ENCODE data around the gene ATP6V1E1.
"Not testable (repeated sequence)": the region's sequence is repeated elsewhere in the genome, so short reads cannot be mapped to it uniquely, and the experiment has no call there.

ATP6V1E1 gene

DNA sequence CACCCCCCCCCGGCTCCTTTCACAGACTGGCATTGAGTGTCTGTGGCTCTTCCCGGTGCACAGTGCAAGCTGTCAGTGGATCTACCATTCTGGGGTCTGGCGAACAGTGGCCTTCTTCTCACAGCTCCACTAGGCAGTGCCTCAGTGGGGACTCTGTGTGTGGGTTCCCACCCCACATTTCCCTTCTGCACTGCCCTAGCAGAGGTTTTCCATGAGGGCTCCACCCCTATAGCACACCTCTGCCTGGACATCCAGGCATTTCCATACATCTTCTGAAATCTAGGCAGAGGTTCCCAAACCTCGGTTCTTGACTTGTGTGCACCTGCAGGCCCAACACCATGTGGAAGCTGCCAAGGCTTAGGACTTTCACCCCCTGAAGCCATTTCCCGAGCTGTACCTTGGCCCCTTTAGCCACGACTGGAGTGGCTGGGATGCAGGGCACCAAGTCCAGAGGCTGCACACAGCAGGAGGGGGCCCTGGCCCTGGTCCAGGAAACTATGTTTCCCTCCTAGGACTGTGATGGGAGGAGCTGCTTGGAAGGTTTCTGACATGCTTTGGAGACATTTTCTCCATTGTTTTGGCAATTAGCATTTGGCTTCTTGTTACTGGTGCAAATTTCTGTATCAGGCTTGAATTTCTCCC, 36.0 kb upstream of the ATP6V1E1 start:
- TF ChIP-seq, protein P1, sequence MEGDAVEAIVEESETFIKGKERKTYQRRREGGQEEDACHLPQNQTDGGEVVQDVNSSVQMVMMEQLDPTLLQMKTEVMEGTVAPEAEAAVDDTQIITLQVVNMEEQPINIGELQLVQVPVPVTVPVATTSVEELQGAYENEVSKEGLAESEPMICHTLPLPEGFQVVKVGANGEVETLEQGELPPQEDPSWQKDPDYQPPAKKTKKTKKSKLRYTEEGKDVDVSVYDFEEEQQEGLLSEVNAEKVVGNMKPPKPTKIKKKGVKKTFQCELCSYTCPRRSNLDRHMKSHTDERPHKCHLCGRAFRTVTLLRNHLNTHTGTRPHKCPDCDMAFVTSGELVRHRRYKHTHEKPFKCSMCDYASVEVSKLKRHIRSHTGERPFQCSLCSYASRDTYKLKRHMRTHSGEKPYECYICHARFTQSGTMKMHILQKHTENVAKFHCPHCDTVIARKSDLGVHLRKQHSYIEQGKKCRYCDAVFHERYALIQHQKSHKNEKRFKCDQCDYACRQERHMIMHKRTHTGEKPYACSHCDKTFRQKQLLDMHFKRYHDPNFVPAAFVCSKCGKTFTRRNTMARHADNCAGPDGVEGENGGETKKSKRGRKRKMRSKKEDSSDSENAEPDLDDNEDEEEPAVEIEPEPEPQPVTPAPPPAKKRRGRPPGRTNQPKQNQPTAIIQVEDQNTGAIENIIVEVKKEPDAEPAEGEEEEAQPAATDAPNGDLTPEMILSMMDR (conservative IDR thresholded peaks at IDR 0.05): no peak
- H3K27ac ChIP-seq: no peak overlapping the region

DNA sequence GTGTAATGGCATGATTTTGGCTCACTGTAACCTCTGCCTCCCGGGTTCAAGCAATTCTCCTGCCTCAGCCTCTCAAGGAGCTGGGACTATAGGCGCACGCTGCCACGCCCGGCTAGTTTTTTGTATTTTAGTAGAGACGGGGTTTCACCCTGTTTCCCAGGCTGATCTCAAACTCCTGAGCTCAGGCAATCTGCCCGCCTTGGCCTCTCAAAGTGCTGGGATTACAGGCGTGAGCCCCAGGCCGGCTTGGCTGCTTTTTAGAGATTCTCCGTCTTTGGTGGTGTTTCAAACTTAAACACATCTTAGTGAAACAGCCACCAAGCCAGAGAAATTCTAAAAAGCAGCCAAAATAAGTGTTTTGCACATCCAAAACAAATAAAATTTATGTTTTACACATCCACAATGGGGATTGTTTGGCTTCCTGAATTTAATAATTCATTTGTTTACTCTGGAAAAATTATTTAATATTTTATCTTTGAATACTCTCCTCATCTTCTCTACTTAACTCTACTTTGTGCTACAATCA, 28.4 kb upstream of the ATP6V1E1 start:
- TF ChIP-seq, protein P1 (conservative IDR thresholded peaks at IDR 0.05): no peak
- H3K27ac ChIP-seq: peak overlapping the region; percentile 96

DNA sequence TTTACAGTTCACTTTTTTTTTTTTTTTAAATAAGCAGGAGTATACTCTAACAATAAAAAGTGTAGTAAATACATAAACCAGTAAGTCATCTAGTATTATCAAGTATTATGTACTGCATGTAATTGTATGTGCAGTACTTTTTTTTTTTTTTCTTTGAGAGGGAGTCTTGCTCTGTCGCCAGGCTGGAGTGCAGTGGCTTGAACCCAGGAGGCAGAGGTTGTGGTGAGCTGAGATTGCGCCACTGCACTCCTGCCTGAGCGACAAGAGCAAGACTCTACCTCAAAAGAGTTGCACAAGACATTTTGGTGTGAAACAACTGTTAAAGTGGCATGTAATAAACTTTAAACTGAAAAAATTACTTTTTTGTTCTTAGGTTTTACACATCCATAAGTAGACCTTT, 26.7 kb upstream of the ATP6V1E1 start:
- H3K27ac ChIP-seq: peak overlapping the region; percentile 96
- TF ChIP-seq, protein P1 (conservative IDR thresholded peaks at IDR 0.05): no peak

DNA sequence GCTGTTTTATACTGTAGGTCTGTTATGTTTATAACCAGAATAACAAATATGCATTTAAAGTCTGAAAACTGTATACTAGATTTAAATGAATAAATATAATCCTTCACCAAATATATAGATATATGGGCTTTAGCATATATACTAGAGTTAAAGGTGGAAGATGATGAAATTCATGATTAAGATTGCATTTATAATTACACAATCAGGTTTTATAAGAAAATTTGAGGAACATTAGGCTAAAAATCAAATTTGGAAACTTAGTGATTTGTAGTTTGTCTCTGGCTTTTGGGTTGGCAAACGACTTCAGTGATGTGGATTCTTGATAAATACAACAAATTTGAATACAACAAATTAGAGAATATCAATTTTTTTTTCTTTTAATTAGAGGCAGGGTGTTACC, 20.0 kb upstream of the ATP6V1E1 start:
- peak overlapping the region; percentile 82 for H3K27ac ChIP-seq
- TF ChIP-seq, protein P1 (conservative IDR thresholded peaks at IDR 0.05): no peak

DNA sequence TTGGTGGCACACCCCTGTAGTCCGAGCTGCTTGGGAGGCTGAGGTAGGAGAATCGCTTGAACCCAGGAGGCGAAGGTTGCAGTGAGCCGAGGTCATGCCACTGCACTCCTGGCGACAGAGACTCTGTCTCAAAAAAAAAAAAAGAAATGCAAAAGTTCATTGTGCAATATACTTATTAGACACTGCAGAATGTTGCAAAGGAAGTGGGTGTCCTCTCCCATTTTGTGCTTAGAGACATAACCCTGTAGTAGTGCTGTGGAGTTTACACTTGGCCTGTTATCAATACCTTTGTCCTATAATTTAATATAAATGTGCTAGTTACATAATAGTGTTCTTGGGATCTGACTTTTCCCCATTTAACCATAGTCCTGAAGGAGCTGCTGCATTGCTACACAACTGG, 19.4 kb upstream of the ATP6V1E1 start:
- TF ChIP-seq, protein P1 (conservative IDR thresholded peaks at IDR 0.05): no peak
- peak overlapping the region; percentile 82 for H3K27ac ChIP-seq

DNA sequence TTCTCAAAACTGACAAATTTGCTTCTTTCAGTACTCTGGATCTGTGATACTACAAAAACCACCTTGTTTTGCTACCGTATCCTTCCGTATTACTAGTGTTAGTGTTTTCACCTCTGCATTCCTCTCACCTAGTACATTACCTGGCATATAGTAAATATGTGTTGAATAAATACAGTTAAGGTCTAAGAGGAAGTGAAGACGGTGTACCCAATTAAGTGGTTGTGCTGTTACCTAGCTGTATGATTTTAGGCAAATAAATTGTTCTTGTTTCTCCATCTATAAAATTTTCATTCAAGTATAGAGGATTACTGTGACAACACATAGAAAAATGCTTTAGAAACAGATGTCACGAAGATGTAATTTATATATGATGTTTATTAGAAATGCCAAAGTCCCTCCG, 18.9 kb upstream of the ATP6V1E1 start:
- peak overlapping the region; percentile 82 for H3K27ac ChIP-seq
- TF ChIP-seq, protein P1 (conservative IDR thresholded peaks at IDR 0.05): no peak

DNA sequence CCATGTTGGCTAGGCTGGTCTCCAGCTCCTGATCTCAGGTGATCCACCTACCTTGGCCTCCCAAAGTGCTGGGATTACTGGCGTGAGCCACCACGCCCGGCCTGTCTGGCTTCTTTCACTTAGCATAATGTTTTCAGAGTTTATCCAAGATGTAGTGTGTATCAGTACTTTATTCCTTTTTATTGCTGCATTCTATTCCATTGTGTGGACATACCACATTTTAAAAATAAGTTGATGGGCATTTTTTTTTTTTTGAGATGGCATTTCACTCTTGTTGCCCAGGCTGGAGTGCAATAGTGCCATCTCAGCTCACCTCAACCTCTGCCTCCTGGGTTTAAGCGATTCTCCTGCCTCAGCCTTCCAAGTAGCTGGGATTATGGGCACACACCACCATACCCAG, 13.8 kb upstream of the ATP6V1E1 start:
- not testable (repeated sequence) for H3K27ac ChIP-seq

DNA sequence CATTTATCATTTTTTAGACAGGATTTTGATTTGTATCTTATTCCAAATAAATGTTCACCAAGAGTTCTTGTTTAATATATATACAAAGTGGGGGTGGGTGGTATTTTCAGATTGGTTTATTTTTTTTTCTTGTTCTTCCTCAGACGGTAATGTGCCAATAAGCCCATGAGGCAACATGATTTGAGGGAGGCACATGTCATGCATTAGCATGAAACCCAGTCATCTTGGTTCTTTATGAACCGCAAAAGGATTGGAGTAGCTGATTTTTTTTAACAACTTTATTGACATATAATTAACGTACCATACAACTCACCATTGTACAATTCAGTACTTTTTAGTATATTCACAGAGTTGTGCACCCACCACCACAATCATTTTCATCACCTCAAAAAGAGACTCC, 12.7 kb upstream of the ATP6V1E1 start:
- peak overlapping the region; percentile 100 for H3K27ac ChIP-seq
- TF ChIP-seq, protein P1 (conservative IDR thresholded peaks at IDR 0.05): no peak
